Peyer's patch (tissue), 4 donors: ENCODE data around the gene DENND4C.

ENCODE experiments used
- CTCF ChIP-seq, 6 experiments: fragments of 450-650 bp in 4 of 6; fragments of 200-600 bp in 2 of 6; sonication (generic) in 1 of 6; IDR thresholded peaks; one replicate each; pipeline ENCODE4 v1.5.1; 2017 to 2019; ENCODE audit warnings: antibody characterized with exemption in 6 of 6, mild to moderate bottlenecking in 3 of 6, moderate library complexity in 1 of 6
- POLR2A ChIP-seq, 2 donors: fragments of 450-650 bp; IDR thresholded peaks; one replicate each; pipeline ENCODE4 v1.5.1; 2017; ENCODE audit warnings: antibody characterized with exemption in 2 of 2, mild to moderate bottlenecking in 2 of 2, moderate library complexity in 2 of 2

- TF ChIP-seq POLR2A (IDR thresholded peaks at IDR 0.05), result no peak
- no peak for TF ChIP-seq CTCF (IDR thresholded peaks at IDR 0.05)
These were observed 718 bp upstream of the DENND4C start for GRCh38 chr9:19229595-19230354.
